Liver (tissue), 3 donors: ENCODE results near the gene SLC22A3.
A peak's percentile ranks its signal among the peaks of the same experiment; 100 is the strongest.

Source experiments
- EGR1 ChIP-seq, 2 donors: IDR thresholded peaks; 2 replicates each; pipeline ENCODE4 v1.6.1; 2016 to 2018; ENCODE audit warnings: antibody characterized with exemption in 2 of 2, low read depth in 2 of 2
- GABPA ChIP-seq, 2 donors: IDR thresholded peaks in 1 of 2; conservative IDR thresholded peaks in 1 of 2; 2 replicates each; pipeline ENCODE4 v1.6.1; 2016; ENCODE audit warnings: antibody characterized with exemption in 2 of 2, mild to moderate bottlenecking in 1 of 2, moderate library complexity in 1 of 2
- JUND ChIP-seq, 2 donors: IDR thresholded peaks; 2 replicates each; pipeline ENCODE4 v1.6.1; 2016; ENCODE audit warnings: antibody characterized with exemption in 2 of 2
- RAD21 ChIP-seq, 2 donors: IDR thresholded peaks; 2 replicates each; pipeline ENCODE4 v1.6.1; 2016; ENCODE audit warnings: antibody characterized with exemption in 2 of 2, mild to moderate bottlenecking in 2 of 2
- RXRA ChIP-seq, 2 donors: IDR thresholded peaks; 2 replicates each; pipeline ENCODE4 v1.6.1; 2017 to 2018; ENCODE audit warnings: antibody characterized with exemption in 2 of 2, mild to moderate bottlenecking in 1 of 2
- TAF1 ChIP-seq: conservative IDR thresholded peaks from 2 replicates; pipeline ENCODE4 v1.6.1; 2016; ENCODE audit warnings: antibody characterized with exemption, mild to moderate bottlenecking
- ZBTB33 ChIP-seq: IDR thresholded peaks from 2 replicates; pipeline ENCODE4 v1.6.1; 2016; ENCODE audit warnings: antibody characterized with exemption
- TF ChIP-seq, protein P1 (sequence below): fragments of 150-350 bp; IDR thresholded peaks from 2 replicates; pipeline ENCODE4 v1.5.1; 2017; ENCODE audit warnings: improper control_type of control experiment, low read depth, low read length; ENCODE audit not compliant: missing input control
- TF ChIP-seq, protein P2 (sequence below): IDR thresholded peaks from 2 replicates; pipeline ENCODE4 v1.6.1; 2016; ENCODE audit warnings: antibody characterized with exemption
- TF ChIP-seq, protein P3 (sequence below): IDR thresholded peaks from 2 replicates; pipeline ENCODE4 v1.6.1; 2016; ENCODE audit warnings: antibody characterized with exemption, mild to moderate bottlenecking
- donor health status: healthy.
- donor health status: healthy.

DNA sequence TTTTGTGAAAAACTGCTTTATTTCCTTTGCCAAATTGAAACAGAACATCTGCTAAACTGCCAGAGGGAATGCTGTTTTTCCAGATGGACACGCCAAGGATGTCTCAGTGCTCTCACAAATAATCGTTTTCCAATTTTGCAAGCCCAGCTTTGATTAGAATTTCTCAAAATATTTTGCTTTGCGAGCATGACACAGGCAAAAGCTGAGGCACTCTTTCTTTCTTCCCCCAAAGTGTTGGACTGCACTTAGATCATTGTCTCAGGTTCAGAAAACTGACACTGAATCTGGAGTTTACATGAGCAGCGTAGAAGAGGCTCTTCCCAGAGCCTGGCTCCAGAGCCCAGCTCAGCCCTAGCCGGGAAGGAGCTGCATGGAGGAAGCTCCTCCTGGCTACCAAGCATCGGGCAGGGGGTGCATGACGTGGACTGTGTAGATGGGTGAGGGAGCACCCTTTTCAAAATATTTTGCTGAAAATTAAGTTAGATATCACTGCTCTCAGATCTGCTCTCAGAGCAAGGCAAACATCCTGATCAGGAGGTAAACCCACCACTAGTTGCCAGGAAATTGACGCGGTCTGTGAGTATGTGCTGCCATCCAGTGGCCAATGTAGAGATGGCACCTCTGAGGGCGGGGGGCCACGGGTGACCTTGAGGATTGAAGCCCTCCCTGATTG, 107.5 kb downstream of the SLC22A3 start:
- TF ChIP-seq, protein P1, sequence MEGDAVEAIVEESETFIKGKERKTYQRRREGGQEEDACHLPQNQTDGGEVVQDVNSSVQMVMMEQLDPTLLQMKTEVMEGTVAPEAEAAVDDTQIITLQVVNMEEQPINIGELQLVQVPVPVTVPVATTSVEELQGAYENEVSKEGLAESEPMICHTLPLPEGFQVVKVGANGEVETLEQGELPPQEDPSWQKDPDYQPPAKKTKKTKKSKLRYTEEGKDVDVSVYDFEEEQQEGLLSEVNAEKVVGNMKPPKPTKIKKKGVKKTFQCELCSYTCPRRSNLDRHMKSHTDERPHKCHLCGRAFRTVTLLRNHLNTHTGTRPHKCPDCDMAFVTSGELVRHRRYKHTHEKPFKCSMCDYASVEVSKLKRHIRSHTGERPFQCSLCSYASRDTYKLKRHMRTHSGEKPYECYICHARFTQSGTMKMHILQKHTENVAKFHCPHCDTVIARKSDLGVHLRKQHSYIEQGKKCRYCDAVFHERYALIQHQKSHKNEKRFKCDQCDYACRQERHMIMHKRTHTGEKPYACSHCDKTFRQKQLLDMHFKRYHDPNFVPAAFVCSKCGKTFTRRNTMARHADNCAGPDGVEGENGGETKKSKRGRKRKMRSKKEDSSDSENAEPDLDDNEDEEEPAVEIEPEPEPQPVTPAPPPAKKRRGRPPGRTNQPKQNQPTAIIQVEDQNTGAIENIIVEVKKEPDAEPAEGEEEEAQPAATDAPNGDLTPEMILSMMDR: peak; percentile 95
- TF ChIP-seq ZBTB33 (no peak), JUND (IDR thresholded peaks at IDR 0.05) (no peak), RAD21 (IDR thresholded peaks at IDR 0.05) (peak; percentile 98), RXRA (IDR thresholded peaks at IDR 0.05) (no peak), TAF1 (no peak), EGR1 (IDR thresholded peaks at IDR 0.05; ENCODE audit: low read depth in 2 of 2) (no peak), GABPA (IDR thresholded peaks at IDR 0.05 in 1 of 2, conservative IDR thresholded peaks at IDR 0.05 in 1 of 2) (no peak)
- TF ChIP-seq, protein P2, sequence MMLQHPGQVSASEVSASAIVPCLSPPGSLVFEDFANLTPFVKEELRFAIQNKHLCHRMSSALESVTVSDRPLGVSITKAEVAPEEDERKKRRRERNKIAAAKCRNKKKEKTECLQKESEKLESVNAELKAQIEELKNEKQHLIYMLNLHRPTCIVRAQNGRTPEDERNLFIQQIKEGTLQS: no peak
- TF ChIP-seq, protein P3, sequence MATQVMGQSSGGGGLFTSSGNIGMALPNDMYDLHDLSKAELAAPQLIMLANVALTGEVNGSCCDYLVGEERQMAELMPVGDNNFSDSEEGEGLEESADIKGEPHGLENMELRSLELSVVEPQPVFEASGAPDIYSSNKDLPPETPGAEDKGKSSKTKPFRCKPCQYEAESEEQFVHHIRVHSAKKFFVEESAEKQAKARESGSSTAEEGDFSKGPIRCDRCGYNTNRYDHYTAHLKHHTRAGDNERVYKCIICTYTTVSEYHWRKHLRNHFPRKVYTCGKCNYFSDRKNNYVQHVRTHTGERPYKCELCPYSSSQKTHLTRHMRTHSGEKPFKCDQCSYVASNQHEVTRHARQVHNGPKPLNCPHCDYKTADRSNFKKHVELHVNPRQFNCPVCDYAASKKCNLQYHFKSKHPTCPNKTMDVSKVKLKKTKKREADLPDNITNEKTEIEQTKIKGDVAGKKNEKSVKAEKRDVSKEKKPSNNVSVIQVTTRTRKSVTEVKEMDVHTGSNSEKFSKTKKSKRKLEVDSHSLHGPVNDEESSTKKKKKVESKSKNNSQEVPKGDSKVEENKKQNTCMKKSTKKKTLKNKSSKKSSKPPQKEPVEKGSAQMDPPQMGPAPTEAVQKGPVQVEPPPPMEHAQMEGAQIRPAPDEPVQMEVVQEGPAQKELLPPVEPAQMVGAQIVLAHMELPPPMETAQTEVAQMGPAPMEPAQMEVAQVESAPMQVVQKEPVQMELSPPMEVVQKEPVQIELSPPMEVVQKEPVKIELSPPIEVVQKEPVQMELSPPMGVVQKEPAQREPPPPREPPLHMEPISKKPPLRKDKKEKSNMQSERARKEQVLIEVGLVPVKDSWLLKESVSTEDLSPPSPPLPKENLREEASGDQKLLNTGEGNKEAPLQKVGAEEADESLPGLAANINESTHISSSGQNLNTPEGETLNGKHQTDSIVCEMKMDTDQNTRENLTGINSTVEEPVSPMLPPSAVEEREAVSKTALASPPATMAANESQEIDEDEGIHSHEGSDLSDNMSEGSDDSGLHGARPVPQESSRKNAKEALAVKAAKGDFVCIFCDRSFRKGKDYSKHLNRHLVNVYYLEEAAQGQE: no peak
